HCT116 (cell line): ENCODE results near the gene BCAR1. TPM values are rescaled to one million over a fixed set of nuclear protein-coding genes. Genes with fewer than 3 reads are reported as not detected.

ENCODE experiments used
- ATAC-seq: fragments of 200-7000 bp; cut with Tn5 transposase; 2 replicates; pipeline ENCODE4 v1.9.1; 2020; ENCODE audit warnings: mild to moderate bottlenecking, moderate library complexity
- BruUV-seq: library from RNA; stranded (reverse); fragments of 400-500 nt; replicated peaks from 2 replicates; lab custom pipeline; 2021; lab: Mats Ljungman, UMichigan
- CTCF ChIA-PET: fragments of 300-600 bp; sonication (Branson Sonifier 250); formaldehyde crosslinking; loops from one replicate; lab custom pipeline; 2021; ENCODE audit warnings: antibody characterized with exemption; lab: Charles Lee
- POLR2A ChIA-PET: fragments of 300-600, 350-600 bp; sonication (Branson Sonifier 250); formaldehyde crosslinking; loops from one replicate; lab custom pipeline; 2021; ENCODE audit warnings: antibody characterized with exemption; lab: Charles Lee
- RAD21 ChIA-PET, 2 experiments: fragments of 300-600 bp; sonication (Branson Sonifier 250); formaldehyde crosslinking; loops; one replicate each; lab custom pipeline; 2023; ENCODE audit warnings: low total read pairs in 2 of 2; ENCODE audit not compliant: uncharacterized antibody in 2 of 2, unreplicated experiment in 2 of 2, low non-redundant PET in 1 of 2; lab: Charles Lee
- DNase-seq: peaks from one replicate; pipeline ENCODE4 v3.0.0-alpha.2; 2010; ENCODE audit warnings: low read depth, low spot score
- H2AFZ ChIP-seq: fragments of 200-600 bp; shearing (Covaris generic), sonication (generic); 2 replicates; pipeline ENCODE4 v1.6.1; 2017; ENCODE audit warnings: low read depth, mixed run types, mixed read lengths, antibody characterized with exemption, low read length; ENCODE audit not compliant: poor library complexity, severe bottlenecking
- H3K27ac ChIP-seq: 2 replicates; pipeline ENCODE4 v1.5.1; 2012; ENCODE audit warnings: low read depth, low read length
- H3K27me3 ChIP-seq: fragments of 200-600 bp; sonication (generic); 2 replicates; pipeline ENCODE4 v1.6.1; 2016; ENCODE audit warnings: mixed run types, low read length, mixed read lengths; ENCODE audit not compliant: insufficient read depth
- H3K36me3 ChIP-seq, 2 experiments: fragments of 200-500 bp in 1 of 2; fragments of 200-600 bp in 1 of 2; sonication (Bioruptor generic) in 1 of 2; sonication (generic) in 1 of 2; 2 replicates each; pipeline versions ENCODE4 v1.5.1 to v1.6.1; 2014 to 2016; ENCODE audit warnings: low read length in 2 of 2, inconsistent platforms in 1 of 2, mixed read lengths in 1 of 2, mixed run types in 1 of 2; ENCODE audit not compliant: insufficient read depth in 2 of 2, control insufficient read depth in 1 of 2
- H3K4me1 ChIP-seq, 2 experiments: fragments of 200-600 bp in 1 of 2; sonication (generic) in 1 of 2; 2 replicates each; pipeline versions ENCODE4 v1.5.1 to v1.6.1; 2012 to 2017; ENCODE audit warnings: low read length in 2 of 2, inconsistent platforms in 1 of 2, mild to moderate bottlenecking in 1 of 2, mixed read lengths in 1 of 2, mixed run types in 1 of 2, moderate library complexity in 1 of 2; ENCODE audit not compliant: insufficient read depth in 2 of 2, control insufficient read depth in 1 of 2
- H3K4me2 ChIP-seq: fragments of 200-600 bp; sonication (generic); 2 replicates; pipeline ENCODE4 v1.6.1; 2017; ENCODE audit warnings: mixed run types, low read length, mixed read lengths
- H3K4me3 ChIP-seq, 2 experiments: fragments of 200-600 bp in 1 of 2; sonication (generic) in 1 of 2; replicated peaks in 1 of 2; 2 replicates each; pipeline ENCODE4 v1.5.1; 2011 to 2016; ENCODE audit warnings: low read length in 2 of 2, control low read depth in 1 of 2, low read depth in 1 of 2, mild to moderate bottlenecking in 1 of 2, mixed read lengths in 1 of 2, mixed run types in 1 of 2
- H3K79me2 ChIP-seq: fragments of 200-600 bp; sonication (generic); 2 replicates; pipeline ENCODE4 v1.6.1; 2017; ENCODE audit warnings: mild to moderate bottlenecking, mixed run types, low read length, moderate library complexity, mixed read lengths; ENCODE audit not compliant: insufficient read depth
- H3K9ac ChIP-seq: fragments of 200-600 bp; sonication (generic); 2 replicates; pipeline ENCODE4 v1.6.1; 2016; ENCODE audit warnings: low read length, mixed read lengths
- H3K9me2 ChIP-seq: fragments of 200-600 bp; sonication (generic), shearing (Covaris generic); 2 replicates; pipeline ENCODE4 v1.6.1; 2017; ENCODE audit warnings: mixed run types, mild to moderate bottlenecking, moderate library complexity; ENCODE audit not compliant: insufficient read depth
- H3K9me3 ChIP-seq, 2 experiments: fragments of 200-500 bp in 1 of 2; fragments of 200-600 bp in 1 of 2; sonication (Bioruptor generic) in 1 of 2; sonication (generic) in 1 of 2; 2 replicates each; pipeline ENCODE4 v1.6.1; 2014 to 2017; ENCODE audit warnings: low read length in 2 of 2, mixed read lengths in 2 of 2, inconsistent platforms in 1 of 2, low read depth in 1 of 2, mild to moderate bottlenecking in 1 of 2, mixed run types in 1 of 2, moderate library complexity in 1 of 2; ENCODE audit not compliant: control insufficient read depth in 1 of 2, insufficient read depth in 1 of 2
- H4K20me1 ChIP-seq: fragments of 200-600 bp; sonication (generic), shearing (Covaris generic); 2 replicates; pipeline ENCODE4 v1.6.1; 2017; ENCODE audit warnings: mixed run types, mild to moderate bottlenecking, moderate library complexity; ENCODE audit not compliant: insufficient read depth
- CBX3 ChIP-seq: IDR thresholded peaks from 2 replicates; pipeline ENCODE4 v1.6.1; 2012; ENCODE audit warnings: low read depth
- CTCF ChIP-seq, 3 experiments: fragments of 200-600 bp in 1 of 3; sonication (generic) in 1 of 3; IDR thresholded peaks in 2 of 3; conservative IDR thresholded peaks in 1 of 3; 2 replicates each; pipeline ENCODE4 v1.5.1; 2012 to 2017; ENCODE audit warnings: low read depth in 2 of 3, low read length in 2 of 3, antibody characterized with exemption in 1 of 3, borderline replicate concordance in 1 of 3, control low read depth in 1 of 3, mild to moderate bottlenecking in 1 of 3, mixed read lengths in 1 of 3, mixed run types in 1 of 3, moderate library complexity in 1 of 3; ENCODE audit not compliant: insufficient read depth in 1 of 3
- EZH2phosphoT487 ChIP-seq: fragments of 200-600 bp; IDR thresholded peaks from 2 replicates; pipeline ENCODE4 v1.6.1; 2018; ENCODE audit warnings: antibody characterized with exemption, borderline replicate concordance
- POLR2AphosphoS5 ChIP-seq: IDR thresholded peaks from 2 replicates; pipeline ENCODE4 v1.6.1; 2011; ENCODE audit warnings: mild to moderate bottlenecking, low read depth, low read length, moderate library complexity
- REST ChIP-seq: IDR thresholded peaks from 2 replicates; pipeline ENCODE4 v1.6.1; 2012; ENCODE audit warnings: low read depth
- SP1 ChIP-seq: IDR thresholded peaks from 2 replicates; pipeline ENCODE4 v1.6.1; 2012; ENCODE audit warnings: low read depth
- YY1 ChIP-seq: IDR thresholded peaks from 2 replicates; pipeline ENCODE4 v1.6.1; 2011; ENCODE audit warnings: low read length, low read depth, moderate library complexity, mild to moderate bottlenecking; ENCODE audit not compliant: insufficient replicate concordance; ENCODE audit errors: extremely low read depth
- ZNF274 ChIP-seq: fragments of 200-500 bp; sonication (Bioruptor generic); IDR thresholded peaks from 2 replicates; pipeline ENCODE4 v1.6.1; 2014; ENCODE audit warnings: mild to moderate bottlenecking, low read depth, low read length, inconsistent platforms
- intact Hi-C: fragments of 100-400 bp; cut with micrococcal nuclease; formaldehyde crosslinking; loops from 2 replicates; pipeline ENCODE4 v1.10.0; 2022
- total RNA-seq: library from RNA; stranded (reverse); gene quantifications from one replicate; pipeline ENCODE4 v1.2.1, GENCODE V29; 2021; ENCODE audit not compliant: unreplicated experiment

BCAR1 gene
- total RNA-seq, 1 experiment from 2014 or later, result 49.6 TPM

GRCh38 chr16:75208861-75209505 is 42.4 kb downstream of the BCAR1 start (continued):
- TF ChIP-seq REST (no peak), CTCF (IDR thresholded peaks at IDR 0.05 in 2 of 3, conservative IDR thresholded peaks at IDR 0.05 in 1 of 3; ENCODE audit: borderline replicate concordance in 1 of 3, insufficient read depth in 1 of 3, low read depth in 2 of 3, low read length in 2 of 3) (no peak), EZH2phosphoT487 (no peak)

GRCh38 chr16:75208242-75208825 is 43.1 kb downstream of the BCAR1 start:
- ChIA-PET CTCF (interaction anchor here (1.0 kb wide), 1 partner anchor 9 kb away, joined by 3 read pairs; no protein-coding TSS in a partner anchor), RAD21 (no interaction called here), POLR2A (no interaction called here)
- no peak overlapping the region for H3K9ac ChIP-seq
- no peaks in the 10 kb centered on the region for H3K9me3 ChIP-seq
- TF ChIP-seq CBX3 (no peak), POLR2AphosphoS5 (no peak), SP1 (no peak), ZNF274 (no peak), YY1 (no peak)
- H3K36me3 ChIP-seq, result no peaks in the 10 kb centered on the region
- no peak overlapping the region for H3K4me3 ChIP-seq
- intact Hi-C loops, result no loop called here
- no peaks in the 10 kb centered on the region for H4K20me1 ChIP-seq
- no TSS peak for BruUV-seq
- H3K79me2 ChIP-seq, result no peaks in the 10 kb centered on the region
- H3K4me1 ChIP-seq, result no peaks in the 10 kb centered on the region
- H2AFZ ChIP-seq, result no peak overlapping the region
- no peak overlapping the region for H3K27ac ChIP-seq
- no peak for DNase-seq
- H3K27me3 ChIP-seq, result no peaks in the 10 kb centered on the region
- H3K4me2 ChIP-seq, result no peak overlapping the region
- ATAC-seq, result no peak
- H3K9me2 ChIP-seq, result no peaks in the 10 kb centered on the region
